Measurements from ENCODE around the gene CRYBA1.

The CRYBA1 gene

GRCh38 chr17:29292992-29293889, 46.6 kb downstream of the CRYBA1 start:
- no peak for TF ChIP-seq CTCF (IDR thresholded peaks at IDR 0.05; ENCODE audit: insufficient read depth, low read depth, low read length, missing control alignments)
- H3K4me3 ChIP-seq (ENCODE audit: low read length) = peak overlapping the region; percentile 97
- DNase-seq (ENCODE audit: low read depth) = peak; percentile 51

GRCh38 chr17:29293890-29294579, 47.4 kb downstream of the CRYBA1 start, which contains the start of gene NUFIP2:
Gene NUFIP2, minus strand, starts transcription at chr17:29294148. Its CDS starts 89 bp downstream, at chr17:29294059.
- peak; percentile 99 for DNase-seq (ENCODE audit: low read depth)
- no peak for TF ChIP-seq CTCF (IDR thresholded peaks at IDR 0.05; ENCODE audit: insufficient read depth, low read depth, low read length, missing control alignments)
- peak within 1 kb of the TSS; percentile 97 for H3K4me3 ChIP-seq (ENCODE audit: low read length)

GRCh38 chr17:29294580-29294900, 47.9 kb downstream of the CRYBA1 start:
- DNase-seq (ENCODE audit: low read depth) = no peak
- TF ChIP-seq CTCF (IDR thresholded peaks at IDR 0.05; ENCODE audit: insufficient read depth, low read depth, low read length, missing control alignments) = no peak
- peak overlapping the region; percentile 97 for H3K4me3 ChIP-seq (ENCODE audit: low read length)

- TF ChIP-seq CTCF (IDR thresholded peaks at IDR 0.05; ENCODE audit: insufficient read depth, low read depth, low read length, missing control alignments) = no peak
- no peak for DNase-seq (ENCODE audit: low read depth)
- no peak overlapping the region for H3K4me3 ChIP-seq (ENCODE audit: low read length)
These were observed 48.8 kb downstream of the CRYBA1 start for GRCh38 chr17:29295420-29295819.

- no peak for TF ChIP-seq CTCF (IDR thresholded peaks at IDR 0.05; ENCODE audit: insufficient read depth, low read depth, low read length, missing control alignments)
- DNase-seq (ENCODE audit: low read depth) = no peak
- H3K4me3 ChIP-seq (ENCODE audit: low read length) = no peak overlapping the region
These were observed 52.4 kb downstream of the CRYBA1 start for GRCh38 chr17:29299031-29299430.

- no peak for DNase-seq (ENCODE audit: low read depth)
These were observed 56.7 kb downstream of the CRYBA1 start for GRCh38 chr17:29303386-29303785.

More at GRCh38 chr17:29303386-29303785, 56.7 kb downstream of the CRYBA1 start:
- TF ChIP-seq CTCF (IDR thresholded peaks at IDR 0.05; ENCODE audit: insufficient read depth, low read depth, low read length, missing control alignments) = no peak
- H3K4me3 ChIP-seq (ENCODE audit: low read length) = no peak overlapping the region
